A673 (cell line): Measurements from ENCODE around the gene RPS6KB1. TPM values are rescaled to one million over a fixed set of nuclear protein-coding genes. Genes with fewer than 3 reads are reported as not detected.

Experiments
- BruUV-seq: library from RNA; stranded (reverse); fragments of 400-500 nt; replicated peaks from 2 replicates; lab custom pipeline; 2021; lab: Mats Ljungman, UMichigan
- CTCF ChIA-PET: fragments of 300-600 bp; sonication (Branson Sonifier 250); formaldehyde crosslinking; loops from one replicate; lab custom pipeline; 2022; ENCODE audit warnings: antibody characterized with exemption; lab: Charles Lee
- POLR2A ChIA-PET: fragments of 300-600 bp; sonication (Branson Sonifier 250); formaldehyde crosslinking; loops from one replicate; lab custom pipeline; 2022; ENCODE audit warnings: antibody characterized with exemption; ENCODE audit not compliant: low non-redundant PET; lab: Charles Lee
- DNase-seq: peaks from one replicate; pipeline ENCODE4 v3.0.0-alpha.2; 2015; ENCODE audit warnings: low spot score
- H3K27ac ChIP-seq: fragments of 200-600 bp; sonication (generic); 2 replicates; pipeline ENCODE4 v1.5.1; 2016; ENCODE audit warnings: mixed run types, low read depth, mild to moderate bottlenecking, mixed read lengths, antibody characterized with exemption, low read length; ENCODE audit not compliant: poor library complexity, severe bottlenecking
- H3K27me3 ChIP-seq: fragments of 200-600 bp; sonication (generic); replicated peaks from 2 replicates; pipeline ENCODE4 v1.6.1; 2017; ENCODE audit warnings: mixed run types, low read depth, mild to moderate bottlenecking, mixed read lengths, antibody characterized with exemption, low read length; ENCODE audit not compliant: insufficient read depth, poor library complexity
- H3K36me3 ChIP-seq: fragments of 200-600 bp; sonication (generic); 2 replicates; pipeline ENCODE4 v1.6.1; 2016; ENCODE audit warnings: mixed run types, mild to moderate bottlenecking, mixed read lengths, antibody characterized with exemption, low read length; ENCODE audit not compliant: insufficient read depth, poor library complexity, severe bottlenecking
- H3K4me1 ChIP-seq: fragments of 200-600 bp; sonication (generic); 2 replicates; pipeline ENCODE4 v1.6.1; 2017; ENCODE audit warnings: mixed run types, mild to moderate bottlenecking, mixed read lengths, antibody characterized with exemption, low read length; ENCODE audit not compliant: insufficient read depth, poor library complexity, severe bottlenecking
- H3K4me3 ChIP-seq: fragments of 200-600 bp; sonication (generic); 2 replicates; pipeline ENCODE4 v1.5.1; 2016; ENCODE audit warnings: low read depth, mixed run types, mild to moderate bottlenecking, mixed read lengths, low read length; ENCODE audit not compliant: poor library complexity, severe bottlenecking
- H3K9me3 ChIP-seq: fragments of 200-600 bp; sonication (generic); 2 replicates; pipeline ENCODE4 v1.6.1; 2016; ENCODE audit warnings: mixed run types, low read depth, mild to moderate bottlenecking, mixed read lengths, antibody characterized with exemption, low read length; ENCODE audit not compliant: poor library complexity, severe bottlenecking
- EZH2 ChIP-seq: fragments of 200-600 bp; sonication (generic); IDR thresholded peaks from 2 replicates; pipeline ENCODE4 v1.6.1; 2017; ENCODE audit warnings: borderline replicate concordance, low read depth, mild to moderate bottlenecking, mixed read lengths, antibody characterized with exemption, low read length; ENCODE audit not compliant: poor library complexity, severe bottlenecking
- intact Hi-C: fragments of 100-400 bp; cut with micrococcal nuclease; formaldehyde crosslinking; loops from one replicate; pipeline ENCODE4 v1.10.0; 2022; ENCODE audit not compliant: unreplicated experiment
- total RNA-seq: library from RNA; stranded (reverse); gene quantifications from 2 replicates; pipeline ENCODE4 v1.2.3, GENCODE V29; 2021
- TF ChIP-seq, protein P1 (sequence below): fragments of 300-800, 200-600 bp; sonication (generic); conservative IDR thresholded peaks from 2 replicates; pipeline ENCODE4 v1.5.1; 2017; ENCODE audit warnings: low read depth, mild to moderate bottlenecking, antibody characterized with exemption, low read length, moderate library complexity, mixed read lengths

RPS6KB1 gene
- total RNA-seq, 1 experiment from 2014 or later = 56.5 TPM

DNA sequence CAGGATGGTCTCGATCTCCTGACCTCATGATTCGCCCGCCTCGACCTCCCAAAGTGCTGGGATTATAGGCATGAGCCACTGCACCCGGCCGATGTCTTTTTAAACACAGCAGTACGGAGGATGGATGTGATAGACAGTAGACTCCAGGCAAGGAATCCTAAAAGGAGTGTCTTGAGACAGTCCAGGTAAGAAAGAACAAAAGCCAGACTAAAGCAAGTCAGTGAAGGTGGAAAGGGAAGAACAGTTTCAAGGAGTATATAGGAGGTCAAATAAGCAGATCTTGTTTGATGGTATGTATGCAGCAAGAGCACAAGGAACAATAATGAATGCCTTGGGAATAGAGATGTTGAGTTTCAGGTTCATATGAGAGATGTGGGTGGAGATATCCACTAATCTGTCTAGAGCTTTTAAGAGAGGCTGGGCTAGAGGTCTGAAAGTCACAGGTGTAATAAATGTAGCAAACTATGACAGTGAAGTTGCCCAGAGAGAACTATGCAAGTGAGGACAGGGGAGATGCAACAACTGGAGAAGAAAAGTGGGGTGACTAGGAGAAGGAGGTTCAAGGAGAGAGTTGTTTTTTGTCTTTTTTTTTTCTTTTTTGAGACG lies 4.7 kb upstream of the RPS6KB1 start:
- no peak for TF ChIP-seq EZH2
- TF ChIP-seq, protein P1, sequence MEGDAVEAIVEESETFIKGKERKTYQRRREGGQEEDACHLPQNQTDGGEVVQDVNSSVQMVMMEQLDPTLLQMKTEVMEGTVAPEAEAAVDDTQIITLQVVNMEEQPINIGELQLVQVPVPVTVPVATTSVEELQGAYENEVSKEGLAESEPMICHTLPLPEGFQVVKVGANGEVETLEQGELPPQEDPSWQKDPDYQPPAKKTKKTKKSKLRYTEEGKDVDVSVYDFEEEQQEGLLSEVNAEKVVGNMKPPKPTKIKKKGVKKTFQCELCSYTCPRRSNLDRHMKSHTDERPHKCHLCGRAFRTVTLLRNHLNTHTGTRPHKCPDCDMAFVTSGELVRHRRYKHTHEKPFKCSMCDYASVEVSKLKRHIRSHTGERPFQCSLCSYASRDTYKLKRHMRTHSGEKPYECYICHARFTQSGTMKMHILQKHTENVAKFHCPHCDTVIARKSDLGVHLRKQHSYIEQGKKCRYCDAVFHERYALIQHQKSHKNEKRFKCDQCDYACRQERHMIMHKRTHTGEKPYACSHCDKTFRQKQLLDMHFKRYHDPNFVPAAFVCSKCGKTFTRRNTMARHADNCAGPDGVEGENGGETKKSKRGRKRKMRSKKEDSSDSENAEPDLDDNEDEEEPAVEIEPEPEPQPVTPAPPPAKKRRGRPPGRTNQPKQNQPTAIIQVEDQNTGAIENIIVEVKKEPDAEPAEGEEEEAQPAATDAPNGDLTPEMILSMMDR = no peak
- no peaks in the 10 kb centered on the region for H3K4me1 ChIP-seq
- no peaks in the 10 kb centered on the region for H3K27me3 ChIP-seq
- peaks cover 7% of the 10 kb centered on the region for H3K36me3 ChIP-seq
- no peaks in the 10 kb centered on the region for H3K9me3 ChIP-seq
- BruUV-seq = no TSS peak
- ChIA-PET CTCF (no interaction called here), POLR2A (no interaction called here)
- DNase-seq = no peak
- H3K27ac ChIP-seq = no peak overlapping the region
- intact Hi-C loops = no loop called here
- H3K4me3 ChIP-seq = no peak overlapping the region

DNA sequence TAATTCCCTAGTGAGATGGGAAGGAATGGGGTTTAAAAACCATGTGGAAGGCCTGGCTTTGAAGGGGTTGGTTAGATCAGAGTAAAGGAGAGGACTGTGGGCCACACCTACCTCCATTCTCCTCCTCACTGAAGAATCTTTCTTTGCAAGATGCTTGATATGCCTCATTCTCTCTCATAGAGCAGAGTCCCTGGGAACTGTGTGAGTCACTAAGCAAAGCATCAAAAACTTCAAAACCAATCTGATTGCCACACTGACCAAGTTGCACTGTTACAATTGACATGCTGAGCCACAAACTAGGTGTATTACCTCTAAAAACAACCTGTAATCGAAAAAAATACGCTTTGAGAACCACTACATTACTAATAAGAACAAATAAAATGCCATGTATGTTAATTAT lies 2.2 kb upstream of the RPS6KB1 start:
- TF ChIP-seq, protein P1 = no peak
- TF ChIP-seq EZH2 = no peak
- Histone ChIP-seq H3K9me3 (no peaks in the 10 kb centered on the region), H3K36me3 (peaks cover 3% of the 10 kb centered on the region), H3K27ac (no peak overlapping the region), H3K4me1 (peaks cover 4% of the 10 kb centered on the region), H3K27me3 (no peaks in the 10 kb centered on the region), H3K4me3 (no peak overlapping the region)
- ChIA-PET CTCF (no interaction called here), POLR2A (interaction anchor here (0.5 kb wide), 1 partner anchor 15 kb away, joined by 5 read pairs; no protein-coding TSS in a partner anchor)
- intact Hi-C loops = no loop called here
- BruUV-seq = TSS peak; percentile 26
- no peak for DNase-seq

DNA sequence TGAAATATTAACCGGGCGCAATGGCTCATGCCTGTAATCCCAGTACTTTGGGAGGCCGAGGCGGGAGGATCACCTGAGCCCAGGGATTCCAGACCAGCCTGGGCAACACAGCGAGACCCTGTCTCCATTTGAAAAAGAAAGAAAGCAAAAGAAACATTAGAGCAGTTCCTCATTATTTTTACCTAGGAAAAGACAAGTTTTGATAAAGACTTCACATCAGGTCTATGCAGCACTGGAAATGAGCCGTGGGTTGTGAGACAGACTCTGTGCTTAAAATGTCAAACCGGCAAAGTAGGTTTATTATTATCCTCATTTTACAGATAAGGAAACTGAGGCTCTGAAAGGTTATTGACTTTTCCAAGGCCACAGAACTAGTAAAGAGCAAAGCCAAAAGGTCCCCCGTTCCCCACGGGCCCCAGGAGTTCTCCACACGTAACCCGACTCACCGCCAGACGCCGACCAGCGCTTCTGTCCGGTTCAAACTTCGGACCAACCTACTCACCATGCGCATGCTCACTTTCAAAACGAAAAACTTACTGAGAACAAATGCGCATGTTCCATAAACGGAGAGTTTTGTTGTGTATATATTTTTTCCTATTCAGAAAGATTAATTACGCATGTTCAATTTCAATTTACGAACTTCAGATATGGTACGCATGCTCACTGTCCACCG lies 534 bp upstream of the RPS6KB1 start:
- Histone ChIP-seq H3K27ac (peak overlapping the region; percentile 71), H3K27me3 (no peaks in the 10 kb centered on the region), H3K4me1 (peaks cover 4% of the 10 kb centered on the region), H3K4me3 (peak overlapping the region; percentile 82), H3K36me3 (peaks cover 3% of the 10 kb centered on the region), H3K9me3 (no peaks in the 10 kb centered on the region)
- TF ChIP-seq, protein P1 = no peak
- TF ChIP-seq EZH2 = no peak
- BruUV-seq = TSS peak; percentile 90
- ChIA-PET POLR2A (interaction anchor here (0.6 kb wide), 1 partner anchor 52 kb away, joined by 5 read pairs; no protein-coding TSS in a partner anchor), CTCF (interaction anchor here (1.0 kb wide), 2 partner anchors 33 to 145 kb away, joined by 3 read pairs; no protein-coding TSS in a partner anchor)
- intact Hi-C loops = no loop called here
- DNase-seq = no peak
